DND-41 (cell line): ENCODE results near the gene AP1S3.

Source experiments
- EZH2 ChIP-seq: IDR thresholded peaks from 3 replicates; pipeline ENCODE4 v1.6.1; 2012; ENCODE audit warnings: borderline replicate concordance, low read depth, mild to moderate bottlenecking, moderate library complexity, low read length, inconsistent platforms; ENCODE audit not compliant: severe bottlenecking
- TF ChIP-seq, protein P1 (sequence below): IDR thresholded peaks from 2 replicates; pipeline ENCODE4 v1.5.1; 2012; ENCODE audit warnings: borderline replicate concordance, low read length, moderate library complexity, mild to moderate bottlenecking; ENCODE audit not compliant: poor library complexity, severe bottlenecking; ENCODE audit errors: extremely low read depth

DNA sequence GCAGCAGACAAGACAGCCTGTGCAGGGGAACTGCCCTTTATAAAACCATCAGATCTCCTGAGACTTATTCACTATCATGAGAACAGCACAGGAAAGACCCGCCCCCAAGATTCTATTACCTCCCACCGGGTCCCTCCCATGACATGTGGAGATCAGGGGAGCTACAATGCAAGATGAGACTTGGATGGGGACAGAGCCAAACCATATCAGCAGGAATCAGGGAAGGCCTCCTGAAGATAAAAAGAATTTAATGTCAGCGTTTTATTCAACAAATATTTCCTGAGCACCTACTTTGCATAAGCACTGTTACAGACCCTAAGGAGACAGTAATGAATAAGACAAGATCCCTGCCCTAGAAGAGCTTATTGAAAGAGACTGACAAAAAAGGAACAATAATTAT, 105.0 kb downstream of the AP1S3 start:
- TF ChIP-seq, protein P1, sequence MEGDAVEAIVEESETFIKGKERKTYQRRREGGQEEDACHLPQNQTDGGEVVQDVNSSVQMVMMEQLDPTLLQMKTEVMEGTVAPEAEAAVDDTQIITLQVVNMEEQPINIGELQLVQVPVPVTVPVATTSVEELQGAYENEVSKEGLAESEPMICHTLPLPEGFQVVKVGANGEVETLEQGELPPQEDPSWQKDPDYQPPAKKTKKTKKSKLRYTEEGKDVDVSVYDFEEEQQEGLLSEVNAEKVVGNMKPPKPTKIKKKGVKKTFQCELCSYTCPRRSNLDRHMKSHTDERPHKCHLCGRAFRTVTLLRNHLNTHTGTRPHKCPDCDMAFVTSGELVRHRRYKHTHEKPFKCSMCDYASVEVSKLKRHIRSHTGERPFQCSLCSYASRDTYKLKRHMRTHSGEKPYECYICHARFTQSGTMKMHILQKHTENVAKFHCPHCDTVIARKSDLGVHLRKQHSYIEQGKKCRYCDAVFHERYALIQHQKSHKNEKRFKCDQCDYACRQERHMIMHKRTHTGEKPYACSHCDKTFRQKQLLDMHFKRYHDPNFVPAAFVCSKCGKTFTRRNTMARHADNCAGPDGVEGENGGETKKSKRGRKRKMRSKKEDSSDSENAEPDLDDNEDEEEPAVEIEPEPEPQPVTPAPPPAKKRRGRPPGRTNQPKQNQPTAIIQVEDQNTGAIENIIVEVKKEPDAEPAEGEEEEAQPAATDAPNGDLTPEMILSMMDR, result no peak
- no peak for TF ChIP-seq EZH2
